ENCODE results near the gene SPEN. TPM values are rescaled to one million over a fixed set of nuclear protein-coding genes. Genes with fewer than 3 reads are reported as not detected.

SPEN gene
- total RNA-seq, 1 donor from 2014 or later: 35.0 TPM

DNA sequence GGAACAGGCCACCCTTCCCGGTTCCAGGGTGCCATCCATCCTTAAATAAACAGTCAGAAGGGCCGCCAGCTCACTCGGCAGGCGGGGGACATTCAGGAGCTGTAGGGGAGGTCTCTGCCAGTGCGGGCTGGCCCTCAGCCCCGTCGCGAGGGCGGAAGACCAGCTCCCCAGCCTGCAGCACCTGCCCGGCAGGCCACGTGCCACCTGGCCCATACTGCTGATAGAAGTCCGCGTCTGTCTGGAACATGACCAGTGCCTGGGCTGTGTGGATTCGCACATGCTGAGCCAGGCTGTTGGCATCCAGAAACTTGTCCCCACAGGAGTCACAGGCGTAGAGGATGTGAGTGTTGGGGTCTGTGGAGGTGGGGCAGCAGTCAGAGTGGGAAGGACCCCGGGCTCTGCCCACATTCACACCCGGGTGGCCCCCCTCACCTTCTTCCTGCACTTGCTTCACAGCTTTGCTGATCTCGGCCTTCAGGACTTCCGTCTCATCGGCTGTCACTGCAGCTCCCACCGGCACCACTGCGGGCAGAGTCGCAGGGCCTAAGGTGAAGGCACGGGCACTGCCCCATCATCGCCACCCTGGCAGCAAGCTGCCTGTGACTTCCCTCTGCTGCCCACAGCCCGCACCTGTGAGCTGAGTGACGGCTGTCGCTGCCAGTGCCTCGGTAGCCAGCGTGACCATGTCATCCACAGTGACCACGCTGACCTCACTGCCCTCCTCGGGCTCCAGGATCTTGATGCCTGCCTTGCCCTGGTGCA, 94.6 kb downstream of the SPEN start:
- H2AFZ ChIP-seq (ENCODE audit: low read depth, low read length): no peak overlapping the region
- DNase-seq (ENCODE audit: low read depth): no peak
- no peaks in the 10 kb centered on the region for H3K27me3 Mint-ChIP-seq (ENCODE audit: low read depth, unreplicated experiment)
- H3K27me3 ChIP-seq (ENCODE audit: insufficient read depth, low read length): no peaks in the 10 kb centered on the region
- no peak overlapping the region for H3K9ac ChIP-seq (ENCODE audit: low read length)
- H3K4me1 Mint-ChIP-seq (ENCODE audit: low read depth, unreplicated experiment): peaks cover 6% of the 10 kb centered on the region
- H3K36me3 Mint-ChIP-seq (ENCODE audit: low read depth, unreplicated experiment): peaks cover 16% of the 10 kb centered on the region
- peaks cover 33% of the 10 kb centered on the region for H3K36me3 ChIP-seq (ENCODE audit: insufficient read depth, low read length)
- no peak for TF ChIP-seq EZH2 (IDR thresholded peaks at IDR 0.05; ENCODE audit: insufficient read depth, low read length)
- TF ChIP-seq, protein P1, sequence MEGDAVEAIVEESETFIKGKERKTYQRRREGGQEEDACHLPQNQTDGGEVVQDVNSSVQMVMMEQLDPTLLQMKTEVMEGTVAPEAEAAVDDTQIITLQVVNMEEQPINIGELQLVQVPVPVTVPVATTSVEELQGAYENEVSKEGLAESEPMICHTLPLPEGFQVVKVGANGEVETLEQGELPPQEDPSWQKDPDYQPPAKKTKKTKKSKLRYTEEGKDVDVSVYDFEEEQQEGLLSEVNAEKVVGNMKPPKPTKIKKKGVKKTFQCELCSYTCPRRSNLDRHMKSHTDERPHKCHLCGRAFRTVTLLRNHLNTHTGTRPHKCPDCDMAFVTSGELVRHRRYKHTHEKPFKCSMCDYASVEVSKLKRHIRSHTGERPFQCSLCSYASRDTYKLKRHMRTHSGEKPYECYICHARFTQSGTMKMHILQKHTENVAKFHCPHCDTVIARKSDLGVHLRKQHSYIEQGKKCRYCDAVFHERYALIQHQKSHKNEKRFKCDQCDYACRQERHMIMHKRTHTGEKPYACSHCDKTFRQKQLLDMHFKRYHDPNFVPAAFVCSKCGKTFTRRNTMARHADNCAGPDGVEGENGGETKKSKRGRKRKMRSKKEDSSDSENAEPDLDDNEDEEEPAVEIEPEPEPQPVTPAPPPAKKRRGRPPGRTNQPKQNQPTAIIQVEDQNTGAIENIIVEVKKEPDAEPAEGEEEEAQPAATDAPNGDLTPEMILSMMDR (IDR thresholded peaks at IDR 0.05; ENCODE audit: insufficient read depth, low read depth, low read length): no peak
- no peak overlapping the region for H3K4me2 ChIP-seq (ENCODE audit: low read length)
- H3K27ac ChIP-seq (ENCODE audit: low read depth, low read length): no peak overlapping the region
- H3K9me3 Mint-ChIP-seq (ENCODE audit: unreplicated experiment): peaks cover 2% of the 10 kb centered on the region
- peaks cover 18% of the 10 kb centered on the region for H3K4me1 ChIP-seq (ENCODE audit: insufficient read depth, low read length)
- no peaks in the 10 kb centered on the region for H3K9me3 ChIP-seq (ENCODE audit: insufficient read depth, low read depth, low read length)
- peaks cover 31% of the 10 kb centered on the region for H3K79me2 ChIP-seq (ENCODE audit: insufficient read depth, low read length)
- H3K27ac Mint-ChIP-seq (ENCODE audit: unreplicated experiment): no peak overlapping the region
- H4K20me1 ChIP-seq (ENCODE audit: insufficient read depth, low read length): peaks cover 43% of the 10 kb centered on the region
- FAIRE-seq: no peak
- no peak overlapping the region for H3K4me3 Mint-ChIP-seq (ENCODE audit: unreplicated experiment)
- no peak overlapping the region for H3K4me3 ChIP-seq (ENCODE audit: insufficient read depth, low read depth, low read length)

DNA sequence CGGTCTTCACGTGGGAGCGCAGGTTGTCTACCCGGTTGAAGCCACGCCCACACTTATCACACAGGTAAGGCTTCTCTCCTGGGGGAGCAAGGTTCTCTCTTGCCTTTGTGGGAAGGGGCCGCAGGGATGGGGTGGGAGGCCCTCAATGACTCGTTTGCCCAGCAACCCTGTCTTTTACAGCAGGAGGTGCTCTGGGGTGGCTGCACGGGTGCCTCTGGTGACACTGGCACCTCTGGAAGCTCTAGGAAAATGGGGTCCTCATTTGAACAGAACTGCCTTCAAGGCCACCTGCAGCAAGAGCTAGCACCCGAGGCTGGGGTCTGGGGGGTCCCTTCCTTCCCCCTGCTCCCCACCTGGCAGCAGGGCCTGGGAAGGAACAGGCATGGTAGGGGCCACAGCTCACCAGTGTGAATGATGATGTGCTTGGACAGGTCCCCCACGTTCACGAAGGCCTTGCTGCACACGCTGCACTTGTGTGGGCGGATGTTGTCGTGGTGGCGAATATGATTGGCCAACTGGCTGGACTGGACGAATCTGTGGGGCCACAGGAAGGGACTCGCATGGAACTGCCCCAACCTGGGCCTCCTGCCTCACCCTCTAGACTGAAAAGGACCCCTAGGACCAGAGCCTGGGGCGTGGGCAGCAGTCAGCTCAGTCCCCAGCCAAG, 95.3 kb downstream of the SPEN start:
- peaks cover 38% of the 10 kb centered on the region for H3K79me2 ChIP-seq (ENCODE audit: insufficient read depth, low read length)

More for the DNA sequence above, 95.3 kb downstream of the SPEN start:
- Histone ChIP-seq H3K4me2 (ENCODE audit: low read length) (no peak overlapping the region), H4K20me1 (ENCODE audit: insufficient read depth, low read length) (peaks cover 50% of the 10 kb centered on the region), H3K27me3 (ENCODE audit: insufficient read depth, low read length) (no peaks in the 10 kb centered on the region), H3K4me3 (ENCODE audit: insufficient read depth, low read depth, low read length) (no peak overlapping the region), H3K9me3 (ENCODE audit: insufficient read depth, low read depth, low read length) (no peaks in the 10 kb centered on the region), H3K36me3 (ENCODE audit: insufficient read depth, low read length) (peaks cover 30% of the 10 kb centered on the region), H3K27ac (ENCODE audit: low read depth, low read length) (no peak overlapping the region), H3K4me1 (ENCODE audit: insufficient read depth, low read length) (peaks cover 12% of the 10 kb centered on the region), H2AFZ (ENCODE audit: low read depth, low read length) (no peak overlapping the region), H3K9ac (ENCODE audit: low read length) (no peak overlapping the region)
- Mint-ChIP-seq H3K36me3 (ENCODE audit: low read depth, unreplicated experiment) (peaks cover 16% of the 10 kb centered on the region), H3K9me3 (ENCODE audit: unreplicated experiment) (no peaks in the 10 kb centered on the region), H3K4me1 (ENCODE audit: low read depth, unreplicated experiment) (peaks cover 5% of the 10 kb centered on the region), H3K27me3 (ENCODE audit: low read depth, unreplicated experiment) (no peaks in the 10 kb centered on the region), H3K4me3 (ENCODE audit: unreplicated experiment) (no peak overlapping the region), H3K27ac (ENCODE audit: unreplicated experiment) (no peak overlapping the region)
- no peak for FAIRE-seq
- no peak for DNase-seq (ENCODE audit: low read depth)
- TF ChIP-seq EZH2 (IDR thresholded peaks at IDR 0.05; ENCODE audit: insufficient read depth, low read length): no peak
- TF ChIP-seq, protein P1 (IDR thresholded peaks at IDR 0.05; ENCODE audit: insufficient read depth, low read depth, low read length): no peak

All from astrocyte (in vitro differentiated cells and primary cell).